HEK293 (cell line): ENCODE results near the gene CAV1.

Experiments
- CTCF ChIA-PET: fragments of 350-600 bp; formaldehyde crosslinking; extraction: SDS; loops from one replicate; lab custom pipeline; 2021; ENCODE audit warnings: antibody characterized with exemption; lab: Yijun Ruan, JAX
- POLR2A ChIA-PET: fragments of 300-600 bp; formaldehyde crosslinking; extraction: SDS; loops from one replicate; lab custom pipeline; 2020; ENCODE audit warnings: antibody characterized with exemption, inconsistent platforms; lab: Yijun Ruan, JAX
- H3K27ac ChIP-seq: fragments of 200-500 bp; sonication (Bioruptor generic); 2 replicates; pipeline ENCODE4 v1.5.1; 2014; ENCODE audit warnings: low read depth, low read length, control low read depth, inconsistent platforms; ENCODE audit errors: extremely low read depth
- H3K36me3 ChIP-seq, 2 experiments: fragments of 200-500 bp in 1 of 2; sonication (Bioruptor generic) in 1 of 2; 1 replicate in 1 of 2; 2 replicates in 1 of 2; pipeline ENCODE4 v1.5.1; 2014 to 2017; ENCODE audit warnings: inconsistent platforms in 2 of 2, low read length in 2 of 2; ENCODE audit not compliant: control insufficient read depth in 2 of 2, insufficient read depth in 1 of 2
- H3K4me1 ChIP-seq: fragments of 200-500 bp; sonication (Bioruptor generic); 2 replicates; pipeline ENCODE4 v1.5.1; 2014; ENCODE audit warnings: mild to moderate bottlenecking, low read length, inconsistent platforms; ENCODE audit not compliant: control insufficient read depth, insufficient read depth
- H3K4me3 ChIP-seq: 2 replicates; pipeline ENCODE4 v1.5.1; 2011; ENCODE audit warnings: low read depth, mild to moderate bottlenecking, control low read depth, low read length, moderate library complexity
- H3K9me3 ChIP-seq: fragments of 200-500 bp; sonication (Bioruptor generic); 2 replicates; pipeline ENCODE4 v1.5.1; 2014; ENCODE audit warnings: low read depth, low read length, inconsistent platforms; ENCODE audit not compliant: control insufficient read depth, insufficient read depth
- BCL11B ChIP-seq: fragments of 450-650 bp; formaldehyde crosslinking; IDR thresholded peaks from 2 replicates; pipeline ENCODE4 v1.5.1; 2016; ENCODE audit warnings: low read depth, missing biosample characterization, missing genetic modification characterization
- FEZF1 ChIP-seq: fragments of 450-650 bp; formaldehyde crosslinking; IDR thresholded peaks from 2 replicates; pipeline ENCODE4 v1.5.1; 2016; ENCODE audit warnings: missing biosample characterization, missing genetic modification characterization
- PBX3 ChIP-seq: sonication (generic); formaldehyde crosslinking; IDR thresholded peaks from 2 replicates; pipeline ENCODE4 v1.8.1; 2022; ENCODE audit warnings: mild to moderate bottlenecking, moderate library complexity, missing genetic modification reagents
- RBAK ChIP-seq: fragments of 450-650 bp; formaldehyde crosslinking; IDR thresholded peaks from 2 replicates; pipeline ENCODE4 v1.5.1; 2016; ENCODE audit warnings: missing biosample characterization, missing genetic modification characterization
- SCRT1 ChIP-seq: fragments of 450-650 bp; formaldehyde crosslinking; IDR thresholded peaks from 2 replicates; pipeline ENCODE4 v1.5.1; 2016; ENCODE audit warnings: missing biosample characterization, missing genetic modification characterization, borderline replicate concordance
- ZFP3 ChIP-seq: fragments of 450-650 bp; formaldehyde crosslinking; IDR thresholded peaks from 2 replicates; pipeline ENCODE4 v1.5.1; 2016; ENCODE audit warnings: low read depth, missing biosample characterization, missing genetic modification characterization
- ZFP41 ChIP-seq: fragments of 450-650 bp; formaldehyde crosslinking; IDR thresholded peaks from 2 replicates; pipeline ENCODE4 v1.5.1; 2016; ENCODE audit warnings: missing biosample characterization, missing genetic modification characterization, borderline replicate concordance
- ZNF132 ChIP-seq: fragments of 450-650 bp; formaldehyde crosslinking; IDR thresholded peaks from 2 replicates; pipeline ENCODE4 v1.5.1; 2017; ENCODE audit warnings: missing biosample characterization, missing genetic modification characterization, borderline replicate concordance
- ZNF221 ChIP-seq: fragments of 450-650 bp; formaldehyde crosslinking; IDR thresholded peaks from 2 replicates; pipeline ENCODE4 v1.5.1; 2017; ENCODE audit warnings: missing biosample characterization, missing genetic modification characterization, borderline replicate concordance
- ZNF23 ChIP-seq: fragments of 450-650 bp; formaldehyde crosslinking; IDR thresholded peaks from 2 replicates; pipeline ENCODE4 v1.5.1; 2016; ENCODE audit warnings: missing biosample characterization, missing genetic modification characterization, borderline replicate concordance
- ZNF239 ChIP-seq: fragments of 450-650 bp; formaldehyde crosslinking; IDR thresholded peaks from 2 replicates; pipeline ENCODE4 v1.5.1; 2016; ENCODE audit warnings: missing biosample characterization, missing genetic modification characterization
- ZNF324 ChIP-seq: fragments of 450-650 bp; formaldehyde crosslinking; IDR thresholded peaks from 2 replicates; pipeline ENCODE4 v1.5.1; 2016; ENCODE audit warnings: missing biosample characterization, missing genetic modification characterization
- ZNF560 ChIP-seq: fragments of 450-650 bp; formaldehyde crosslinking; IDR thresholded peaks from 2 replicates; pipeline ENCODE4 v1.5.1; 2017; ENCODE audit warnings: missing biosample characterization, missing genetic modification characterization, borderline replicate concordance
- ZNF580 ChIP-seq: fragments of 450-650 bp; formaldehyde crosslinking; IDR thresholded peaks from 2 replicates; pipeline ENCODE4 v1.5.1; 2016; ENCODE audit warnings: missing biosample characterization, missing genetic modification characterization
- ZNF621 ChIP-seq: fragments of 450-650 bp; formaldehyde crosslinking; IDR thresholded peaks from 2 replicates; pipeline ENCODE4 v1.5.1; 2017; ENCODE audit warnings: missing biosample characterization, missing genetic modification characterization
- ZNF664 ChIP-seq: fragments of 450-650 bp; formaldehyde crosslinking; IDR thresholded peaks from 2 replicates; pipeline ENCODE4 v1.5.1; 2016; ENCODE audit warnings: missing biosample characterization, missing genetic modification characterization
- ZNF843 ChIP-seq: fragments of 450-650 bp; formaldehyde crosslinking; IDR thresholded peaks from 2 replicates; pipeline ENCODE4 v1.5.1; 2016; ENCODE audit warnings: missing biosample characterization, missing genetic modification characterization
- TF ChIP-seq, protein P1 (sequence below): fragments of 450-650 bp; formaldehyde crosslinking; IDR thresholded peaks from 2 replicates; pipeline ENCODE4 v1.5.1; 2017; ENCODE audit warnings: missing biosample characterization, missing genetic modification characterization
- TF ChIP-seq, protein P2 (sequence below): fragments of 450-650 bp; formaldehyde crosslinking; IDR thresholded peaks from 2 replicates; pipeline ENCODE4 v1.5.1; 2016; ENCODE audit warnings: missing biosample characterization, missing genetic modification characterization
- TF ChIP-seq, protein P3 (sequence below): fragments of 450-650 bp; formaldehyde crosslinking; IDR thresholded peaks from 2 replicates; pipeline ENCODE4 v1.5.1; 2016; ENCODE audit warnings: missing biosample characterization, missing genetic modification characterization
- TF ChIP-seq, protein P4 (sequence below): fragments of 450-650 bp; formaldehyde crosslinking; IDR thresholded peaks from 2 replicates; pipeline ENCODE4 v1.5.1; 2016; ENCODE audit warnings: missing biosample characterization, missing genetic modification characterization

The CAV1 gene

GRCh38 chr7:116516324-116516723 lies 8.5 kb upstream of the CAV1 start (continued):
- TF ChIP-seq, protein P1, sequence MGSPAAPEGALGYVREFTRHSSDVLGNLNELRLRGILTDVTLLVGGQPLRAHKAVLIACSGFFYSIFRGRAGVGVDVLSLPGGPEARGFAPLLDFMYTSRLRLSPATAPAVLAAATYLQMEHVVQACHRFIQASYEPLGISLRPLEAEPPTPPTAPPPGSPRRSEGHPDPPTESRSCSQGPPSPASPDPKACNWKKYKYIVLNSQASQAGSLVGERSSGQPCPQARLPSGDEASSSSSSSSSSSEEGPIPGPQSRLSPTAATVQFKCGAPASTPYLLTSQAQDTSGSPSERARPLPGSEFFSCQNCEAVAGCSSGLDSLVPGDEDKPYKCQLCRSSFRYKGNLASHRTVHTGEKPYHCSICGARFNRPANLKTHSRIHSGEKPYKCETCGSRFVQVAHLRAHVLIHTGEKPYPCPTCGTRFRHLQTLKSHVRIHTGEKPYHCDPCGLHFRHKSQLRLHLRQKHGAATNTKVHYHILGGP (tag by site-specific recombination), result no peak
- TF ChIP-seq BCL11B (tag by site-specific recombination) (no peak), PBX3 (no peak), RBAK (no peak), ZNF621 (tag by site-specific recombination) (no peak), ZNF843 (tag by site-specific recombination) (no peak), SCRT1 (no peak)

DNA sequence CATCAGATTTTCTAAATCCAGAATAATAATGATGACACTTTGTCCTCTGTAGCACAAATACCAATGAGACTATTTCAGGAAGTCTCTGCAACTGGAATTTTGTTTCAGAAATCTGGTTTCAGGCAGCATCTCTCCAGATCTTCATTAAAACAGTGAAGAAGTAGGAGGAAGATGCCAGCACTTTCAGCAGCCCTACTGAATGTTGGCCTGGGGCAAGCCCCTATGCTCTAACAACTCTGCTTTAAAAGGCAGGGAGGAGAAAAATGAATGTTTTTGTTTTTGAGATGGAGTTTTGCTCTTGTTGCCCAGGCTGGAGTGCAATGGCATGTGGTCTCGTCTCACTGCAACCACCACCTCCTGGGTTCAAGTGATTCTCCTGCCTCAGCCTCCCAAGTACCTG lies 7.2 kb upstream of the CAV1 start:
- H3K27ac ChIP-seq, result no peak overlapping the region

More for the DNA sequence above, 7.2 kb upstream of the CAV1 start:
- Histone ChIP-seq H3K4me1 (0 out of 2 replicates have a peak, but pooled peaks cover 2% of the 10 kb centered on the region), H3K4me3 (no peak overlapping the region), H3K9me3 (no peaks in the 10 kb centered on the region), H3K36me3 (no peaks in the 10 kb centered on the region)
- CTCF ChIA-PET, result no interaction called here
- TF ChIP-seq ZFP3 (no peak), ZNF324 (tag by site-specific recombination) (no peak), FEZF1 (tag by site-specific recombination) (no peak), ZNF23 (no peak), ZNF560 (tag by site-specific recombination) (no peak), ZNF664 (no peak), ZNF239 (tag by site-specific recombination) (no peak), ZNF580 (tag by site-specific recombination) (no peak), ZNF132 (tag by site-specific recombination) (no peak), ZNF221 (tag by site-specific recombination) (no peak), ZFP41 (tag by site-specific recombination) (no peak)
- TF ChIP-seq, protein P2, sequence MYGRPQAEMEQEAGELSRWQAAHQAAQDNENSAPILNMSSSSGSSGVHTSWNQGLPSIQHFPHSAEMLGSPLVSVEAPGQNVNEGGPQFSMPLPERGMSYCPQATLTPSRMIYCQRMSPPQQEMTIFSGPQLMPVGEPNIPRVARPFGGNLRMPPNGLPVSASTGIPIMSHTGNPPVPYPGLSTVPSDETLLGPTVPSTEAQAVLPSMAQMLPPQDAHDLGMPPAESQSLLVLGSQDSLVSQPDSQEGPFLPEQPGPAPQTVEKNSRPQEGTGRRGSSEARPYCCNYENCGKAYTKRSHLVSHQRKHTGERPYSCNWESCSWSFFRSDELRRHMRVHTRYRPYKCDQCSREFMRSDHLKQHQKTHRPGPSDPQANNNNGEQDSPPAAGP (tag by site-specific recombination), result no peak
- TF ChIP-seq, protein P3, sequence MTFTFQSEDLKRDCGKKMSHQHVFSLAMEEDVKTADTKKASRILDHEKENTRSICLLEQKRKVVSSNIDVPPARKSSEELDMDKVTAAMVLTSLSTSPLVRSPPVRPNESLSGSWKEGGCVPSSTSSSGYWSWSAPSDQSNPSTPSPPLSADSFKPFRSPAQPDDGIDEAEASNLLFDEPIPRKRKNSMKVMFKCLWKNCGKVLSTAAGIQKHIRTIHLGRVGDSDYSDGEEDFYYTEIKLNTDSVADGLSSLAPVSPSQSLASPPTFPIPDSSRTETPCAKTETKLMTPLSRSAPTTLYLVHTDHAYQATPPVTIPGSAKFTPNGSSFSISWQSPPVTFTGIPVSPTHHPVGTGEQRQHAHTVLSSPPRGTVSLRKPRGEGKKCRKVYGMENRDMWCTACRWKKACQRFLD (tag by site-specific recombination), result no peak
- TF ChIP-seq, protein P4, sequence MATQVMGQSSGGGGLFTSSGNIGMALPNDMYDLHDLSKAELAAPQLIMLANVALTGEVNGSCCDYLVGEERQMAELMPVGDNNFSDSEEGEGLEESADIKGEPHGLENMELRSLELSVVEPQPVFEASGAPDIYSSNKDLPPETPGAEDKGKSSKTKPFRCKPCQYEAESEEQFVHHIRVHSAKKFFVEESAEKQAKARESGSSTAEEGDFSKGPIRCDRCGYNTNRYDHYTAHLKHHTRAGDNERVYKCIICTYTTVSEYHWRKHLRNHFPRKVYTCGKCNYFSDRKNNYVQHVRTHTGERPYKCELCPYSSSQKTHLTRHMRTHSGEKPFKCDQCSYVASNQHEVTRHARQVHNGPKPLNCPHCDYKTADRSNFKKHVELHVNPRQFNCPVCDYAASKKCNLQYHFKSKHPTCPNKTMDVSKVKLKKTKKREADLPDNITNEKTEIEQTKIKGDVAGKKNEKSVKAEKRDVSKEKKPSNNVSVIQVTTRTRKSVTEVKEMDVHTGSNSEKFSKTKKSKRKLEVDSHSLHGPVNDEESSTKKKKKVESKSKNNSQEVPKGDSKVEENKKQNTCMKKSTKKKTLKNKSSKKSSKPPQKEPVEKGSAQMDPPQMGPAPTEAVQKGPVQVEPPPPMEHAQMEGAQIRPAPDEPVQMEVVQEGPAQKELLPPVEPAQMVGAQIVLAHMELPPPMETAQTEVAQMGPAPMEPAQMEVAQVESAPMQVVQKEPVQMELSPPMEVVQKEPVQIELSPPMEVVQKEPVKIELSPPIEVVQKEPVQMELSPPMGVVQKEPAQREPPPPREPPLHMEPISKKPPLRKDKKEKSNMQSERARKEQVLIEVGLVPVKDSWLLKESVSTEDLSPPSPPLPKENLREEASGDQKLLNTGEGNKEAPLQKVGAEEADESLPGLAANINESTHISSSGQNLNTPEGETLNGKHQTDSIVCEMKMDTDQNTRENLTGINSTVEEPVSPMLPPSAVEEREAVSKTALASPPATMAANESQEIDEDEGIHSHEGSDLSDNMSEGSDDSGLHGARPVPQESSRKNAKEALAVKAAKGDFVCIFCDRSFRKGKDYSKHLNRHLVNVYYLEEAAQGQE (tag by site-specific recombination), result no peak
- POLR2A ChIA-PET, result no interaction called here
